ENCODE data around the gene MED26. TPM values are rescaled to one million over a fixed set of nuclear protein-coding genes. Genes with fewer than 3 reads are reported as not detected.

The MED26 gene
- total RNA-seq, 6 experiments from 2014 or later, result 7.9 to 9.9 (median 8.8) TPM

DNA sequence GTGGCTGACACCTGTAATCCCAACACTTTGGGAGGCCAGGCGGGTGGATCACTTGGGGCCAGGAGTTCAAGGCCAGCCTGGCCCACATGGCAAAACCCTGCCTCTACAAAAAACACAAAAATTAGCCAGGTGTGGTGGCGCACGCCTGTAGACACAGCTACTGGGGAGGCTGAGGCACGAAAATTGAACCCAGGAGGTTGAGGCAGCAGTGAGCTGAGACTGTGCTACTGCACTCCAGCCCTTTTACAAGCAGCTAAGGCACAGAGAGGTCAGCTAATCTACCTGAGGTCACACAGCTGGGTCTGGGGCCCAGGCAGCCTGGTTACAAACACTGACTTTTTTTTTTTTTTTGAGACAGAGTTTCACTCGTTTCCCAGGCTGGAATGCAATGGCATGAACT is 27.2 kb downstream of the MED26 start:
- no peaks in the 10 kb centered on the region for H3K36me3 Mint-ChIP-seq (ENCODE audit: low read depth)
- H3K4me3 Mint-ChIP-seq, result no peak overlapping the region
- no peak for DNase-seq
- no peaks in the 10 kb centered on the region for H3K9me3 Mint-ChIP-seq
- TF ChIP-seq, protein P1, sequence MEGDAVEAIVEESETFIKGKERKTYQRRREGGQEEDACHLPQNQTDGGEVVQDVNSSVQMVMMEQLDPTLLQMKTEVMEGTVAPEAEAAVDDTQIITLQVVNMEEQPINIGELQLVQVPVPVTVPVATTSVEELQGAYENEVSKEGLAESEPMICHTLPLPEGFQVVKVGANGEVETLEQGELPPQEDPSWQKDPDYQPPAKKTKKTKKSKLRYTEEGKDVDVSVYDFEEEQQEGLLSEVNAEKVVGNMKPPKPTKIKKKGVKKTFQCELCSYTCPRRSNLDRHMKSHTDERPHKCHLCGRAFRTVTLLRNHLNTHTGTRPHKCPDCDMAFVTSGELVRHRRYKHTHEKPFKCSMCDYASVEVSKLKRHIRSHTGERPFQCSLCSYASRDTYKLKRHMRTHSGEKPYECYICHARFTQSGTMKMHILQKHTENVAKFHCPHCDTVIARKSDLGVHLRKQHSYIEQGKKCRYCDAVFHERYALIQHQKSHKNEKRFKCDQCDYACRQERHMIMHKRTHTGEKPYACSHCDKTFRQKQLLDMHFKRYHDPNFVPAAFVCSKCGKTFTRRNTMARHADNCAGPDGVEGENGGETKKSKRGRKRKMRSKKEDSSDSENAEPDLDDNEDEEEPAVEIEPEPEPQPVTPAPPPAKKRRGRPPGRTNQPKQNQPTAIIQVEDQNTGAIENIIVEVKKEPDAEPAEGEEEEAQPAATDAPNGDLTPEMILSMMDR (IDR thresholded peaks at IDR 0.05), result no peak
- peaks cover 1% of the 10 kb centered on the region; the same call in 1 of the 2 replicates for H3K27me3 Mint-ChIP-seq (ENCODE audit: insufficient read depth)
- peaks cover 9% of the 10 kb centered on the region for H3K4me1 Mint-ChIP-seq (ENCODE audit: low read depth)
- H3K27ac Mint-ChIP-seq, result no peak overlapping the region

DNA sequence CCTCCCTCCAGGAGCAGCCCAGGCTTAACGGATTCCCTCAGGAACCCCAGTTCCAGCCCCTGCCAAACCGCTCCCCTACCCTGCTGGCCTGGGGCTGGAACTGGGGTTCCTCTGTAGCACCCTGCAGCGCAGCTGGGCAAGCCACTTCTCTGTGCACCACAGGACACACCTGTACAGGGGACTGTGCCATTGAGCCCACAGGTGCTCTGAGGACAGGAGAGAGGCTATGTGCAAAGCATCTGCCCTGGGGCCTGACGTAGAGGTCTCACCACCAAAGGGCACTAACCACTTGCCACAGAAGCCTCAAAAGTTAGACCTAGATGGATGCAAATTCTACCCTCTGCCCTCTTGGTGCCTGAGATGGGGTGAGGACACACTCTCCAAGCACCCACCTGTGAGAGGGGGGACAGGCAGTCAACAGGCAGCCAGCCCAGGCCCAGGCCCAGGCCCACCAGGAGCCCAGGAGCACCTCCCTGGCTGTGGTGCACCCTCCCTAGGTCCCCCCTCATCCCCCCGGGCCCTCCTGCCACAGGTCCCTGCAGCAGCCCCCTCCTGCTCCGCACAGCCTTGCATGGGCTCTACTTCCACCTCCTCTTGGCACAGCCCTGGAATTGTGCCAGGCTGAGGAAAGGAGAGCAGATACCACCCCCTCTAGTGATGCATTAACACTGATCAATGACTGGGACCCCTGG is 28.2 kb downstream of the MED26 start:
- TF ChIP-seq, protein P1 (IDR thresholded peaks at IDR 0.05), result no peak
- Mint-ChIP-seq H3K4me3 (no peak overlapping the region), H3K4me1 (ENCODE audit: low read depth) (no peaks in the 10 kb centered on the region; the same call in 1 of the 2 replicates), H3K27me3 (ENCODE audit: insufficient read depth) (peaks cover 1% of the 10 kb centered on the region; the same call in 1 of the 2 replicates), H3K27ac (no peak overlapping the region), H3K9me3 (no peaks in the 10 kb centered on the region), H3K36me3 (ENCODE audit: low read depth) (no peaks in the 10 kb centered on the region)
- no peak for DNase-seq

DNA sequence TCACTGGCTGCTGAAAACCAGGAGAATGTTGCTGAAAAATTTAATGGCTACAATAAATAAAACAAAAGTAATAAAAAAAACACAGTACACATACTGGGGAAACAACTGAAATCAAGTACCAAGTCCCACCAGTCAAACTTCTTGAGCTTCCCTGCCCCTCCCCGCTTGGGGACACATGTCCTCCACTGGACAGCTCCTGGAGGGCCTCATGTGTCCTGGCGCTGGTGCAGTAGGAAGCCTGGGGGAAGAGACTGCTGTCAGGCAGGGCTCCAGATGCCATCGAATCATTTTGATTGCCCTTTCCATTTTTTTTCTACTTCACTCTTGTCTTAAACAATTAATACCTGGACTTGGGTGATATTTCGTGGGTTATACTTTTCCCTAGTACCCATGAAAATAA is 29.2 kb downstream of the MED26 start:
- TF ChIP-seq, protein P1 (IDR thresholded peaks at IDR 0.05), result no peak
- Mint-ChIP-seq H3K36me3 (ENCODE audit: low read depth) (no peaks in the 10 kb centered on the region), H3K9me3 (no peaks in the 10 kb centered on the region), H3K4me3 (no peak overlapping the region), H3K4me1 (ENCODE audit: low read depth) (no peaks in the 10 kb centered on the region; the same call in 1 of the 2 replicates), H3K27ac (no peak overlapping the region), H3K27me3 (ENCODE audit: insufficient read depth) (peaks cover 1% of the 10 kb centered on the region; the same call in 1 of the 2 replicates)
- DNase-seq, result no peak

DNA sequence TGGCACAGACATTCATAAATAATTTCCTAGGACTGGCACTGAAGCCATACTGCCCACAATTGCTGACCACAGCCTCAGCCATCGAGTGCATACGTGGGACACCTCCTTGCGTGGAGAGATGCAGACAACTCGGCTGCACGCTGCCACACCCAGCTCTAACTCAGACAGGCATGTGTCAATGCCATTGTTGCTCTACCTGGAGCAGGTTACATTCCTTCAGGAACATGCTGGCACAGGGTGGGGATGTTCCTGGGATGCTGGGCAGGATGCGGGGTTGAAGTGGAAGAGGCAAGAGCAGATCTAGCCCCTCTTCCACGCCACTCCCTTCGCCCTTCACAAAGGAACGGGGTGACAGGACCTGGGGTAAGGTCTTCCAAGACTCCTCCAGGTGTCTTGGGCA is 31.6 kb downstream of the MED26 start:
- H3K9me3 Mint-ChIP-seq, result no peaks in the 10 kb centered on the region
- TF ChIP-seq, protein P1 (IDR thresholded peaks at IDR 0.05), result no peak
- DNase-seq, result no peak
- peaks cover 1% of the 10 kb centered on the region; the same call in 1 of the 2 replicates for H3K27me3 Mint-ChIP-seq (ENCODE audit: insufficient read depth)
- peaks cover 18% of the 10 kb centered on the region for H3K4me1 Mint-ChIP-seq (ENCODE audit: low read depth)
- no peak overlapping the region for H3K4me3 Mint-ChIP-seq
- no peak overlapping the region for H3K27ac Mint-ChIP-seq
- no peaks in the 10 kb centered on the region for H3K36me3 Mint-ChIP-seq (ENCODE audit: low read depth)

DNA sequence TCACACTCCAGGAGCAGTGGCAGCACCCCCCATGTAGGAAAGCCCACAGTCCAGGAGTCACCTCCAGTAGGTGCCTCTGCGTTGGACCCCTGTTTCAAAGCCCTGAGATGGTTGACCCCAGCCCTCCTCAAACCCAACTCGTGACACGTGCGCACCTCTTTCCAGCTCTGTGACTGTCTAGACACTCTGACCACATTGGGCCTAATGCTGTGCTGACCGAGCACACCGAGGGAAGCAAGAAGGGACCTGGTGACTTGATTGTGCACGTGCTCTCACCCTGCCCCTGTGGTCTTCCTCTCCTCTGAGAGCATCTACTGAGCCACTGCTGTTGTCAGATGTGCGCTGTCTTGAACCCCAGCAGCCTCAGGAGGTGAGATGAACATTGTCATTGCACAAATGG is 32.9 kb downstream of the MED26 start:
- no peak for DNase-seq
- peaks cover 20% of the 10 kb centered on the region for H3K4me1 Mint-ChIP-seq (ENCODE audit: low read depth)
- no peak overlapping the region for H3K27ac Mint-ChIP-seq
- H3K4me3 Mint-ChIP-seq, result no peak overlapping the region
- H3K36me3 Mint-ChIP-seq (ENCODE audit: low read depth), result no peaks in the 10 kb centered on the region
- TF ChIP-seq, protein P1 (IDR thresholded peaks at IDR 0.05), result no peak
- H3K9me3 Mint-ChIP-seq, result no peaks in the 10 kb centered on the region
- peaks cover 1% of the 10 kb centered on the region; the same call in 1 of the 2 replicates for H3K27me3 Mint-ChIP-seq (ENCODE audit: insufficient read depth)
